Thyroid gland (tissue), 4 donors: ENCODE data around the gene STEAP3. TPM values are rescaled to one million over a fixed set of nuclear protein-coding genes. Genes with fewer than 3 reads are reported as not detected.

Experiments
- DNase-seq, 2 donors: peaks; one replicate each; pipeline ENCODE4 v3.0.0-alpha.2; 2019
- H3K27ac ChIP-seq, 3 donors: fragments of 200-600 bp; sonication (generic); 1 replicate in 2 of 3; 2 replicates in 1 of 3; pipeline ENCODE4 v1.5.1; 2016 to 2019; ENCODE audit warnings: mild to moderate bottlenecking in 1 of 3, moderate library complexity in 1 of 3
- H3K27me3 ChIP-seq: fragments of 200-600 bp; sonication (generic); one replicate; pipeline ENCODE4 v1.5.1; 2019
- H3K36me3 ChIP-seq, 2 donors: fragments of 200-600 bp; sonication (generic); one replicate each; pipeline ENCODE4 v1.5.1; 2016 to 2019
- H3K4me1 ChIP-seq, 2 donors: fragments of 200-600 bp; sonication (generic); one replicate each; pipeline ENCODE4 v1.5.1; 2017 to 2019
- H3K4me3 ChIP-seq, 3 donors: fragments of 200-600 bp; sonication (generic); replicated peaks in 1 of 3; 1 replicate in 2 of 3; 2 replicates in 1 of 3; pipeline ENCODE4 v1.5.1; 2016; ENCODE audit warnings: mild to moderate bottlenecking in 1 of 3
- H3K9me3 ChIP-seq: fragments of 200-600 bp; sonication (generic); one replicate; pipeline ENCODE4 v1.5.1; 2017
- CTCF ChIP-seq, 6 experiments: fragments of 200-600 bp in 3 of 6; fragments of 450-650 bp in 3 of 6; sonication (generic) in 3 of 6; IDR thresholded peaks; one replicate each; pipeline ENCODE4 v1.5.1; 2016 to 2019; ENCODE audit warnings: antibody characterized with exemption in 6 of 6, mild to moderate bottlenecking in 2 of 6, inconsistent platforms in 1 of 6, moderate library complexity in 1 of 6
- POLR2A ChIP-seq, 2 donors: fragments of 450-650 bp; IDR thresholded peaks; one replicate each; pipeline ENCODE4 v1.6.1; 2017; ENCODE audit warnings: antibody characterized with exemption in 2 of 2, mild to moderate bottlenecking in 2 of 2, moderate library complexity in 1 of 2
- WGBS, 2 donors: methylation state at CpG; one replicate each; pipeline ENCODE4 v1.1.5; 2017; 5-methylcytosine and 5-hydroxymethylcytosine counted together
- intact Hi-C: fragments of 100-400 bp; cut with DNase I; formaldehyde crosslinking; loops from one replicate; pipeline ENCODE4 v1.15.1; 2023
- total RNA-seq, 4 donors: library from RNA; depleted of rRNA; stranded (reverse); fragments of >200 nt; gene quantifications; one replicate each; pipeline ENCODE4 v1.2.3, GENCODE V29; 2016

Gene STEAP3
- total RNA-seq, 4 donors from 2014 or later, result 7.4 to 23.2 (median 12.0) TPM

- WGBS, 2 donors, result 65 to 77% methylated on average over 9 to 12 of the region's 12 CpGs
- intact Hi-C loops, result no loop called here
- H3K9me3 ChIP-seq, result no peaks in the 10 kb centered on the region
Measured at GRCh38 chr2:119249855-119250717, 26.5 kb downstream of the STEAP3 start.

DNA sequence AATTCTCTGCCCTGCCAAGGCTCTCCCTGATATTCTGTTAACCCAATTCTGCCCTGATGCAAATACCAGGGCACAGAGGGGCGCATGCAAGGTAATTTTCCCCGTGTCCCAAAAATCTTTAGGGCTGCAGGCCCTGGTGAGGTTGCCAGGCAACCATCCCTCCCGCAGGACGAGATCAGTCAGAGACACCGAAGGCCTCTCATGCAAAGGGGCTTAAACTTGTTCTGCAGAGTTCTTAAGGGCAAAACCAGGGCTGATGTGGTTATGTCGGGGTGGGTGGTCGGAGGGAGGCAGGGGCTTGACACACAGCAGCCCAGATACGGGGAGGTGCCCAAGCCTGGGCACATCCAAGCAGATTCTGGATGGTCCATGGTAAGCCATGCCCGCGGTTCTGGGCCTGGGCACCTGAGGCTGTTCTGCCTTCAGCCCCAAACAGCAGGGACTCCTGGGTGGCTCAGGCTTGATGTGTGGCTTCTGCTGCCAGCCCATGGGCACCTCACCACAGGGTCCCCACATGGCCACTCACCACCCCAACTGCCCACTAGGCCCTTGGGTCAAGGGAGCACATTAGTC, 27.2 kb downstream of the STEAP3 start:
- DNase-seq, result no peak
- Histone ChIP-seq H3K4me1 (peaks cover 0 to 7% of the 10 kb centered on the region in 2 donors), H3K36me3 (no peaks in the 10 kb centered on the region), H3K27me3 (no peaks in the 10 kb centered on the region), H3K9me3 (no peaks in the 10 kb centered on the region), H3K4me3 (no peak overlapping the region), H3K27ac (no peak overlapping the region)
- TF ChIP-seq POLR2A (IDR thresholded peaks at IDR 0.05), result no peak
- TF ChIP-seq CTCF (IDR thresholded peaks at IDR 0.05), result no peak
- WGBS, 2 donors, result 87% methylated on average over 10 of the region's 10 CpGs
- intact Hi-C loops, result no loop called here

More at GRCh38 chr2:119249855-119250717, 26.5 kb downstream of the STEAP3 start:
- Histone ChIP-seq H3K4me1 (peaks cover 0 to 7% of the 10 kb centered on the region in 2 donors), H3K27ac (no peak overlapping the region), H3K36me3 (no peaks in the 10 kb centered on the region), H3K4me3 (no peak overlapping the region), H3K27me3 (no peaks in the 10 kb centered on the region)
- no peak for TF ChIP-seq POLR2A (IDR thresholded peaks at IDR 0.05)
- no peak for TF ChIP-seq CTCF (IDR thresholded peaks at IDR 0.05)
- DNase-seq, result no peak

DNA sequence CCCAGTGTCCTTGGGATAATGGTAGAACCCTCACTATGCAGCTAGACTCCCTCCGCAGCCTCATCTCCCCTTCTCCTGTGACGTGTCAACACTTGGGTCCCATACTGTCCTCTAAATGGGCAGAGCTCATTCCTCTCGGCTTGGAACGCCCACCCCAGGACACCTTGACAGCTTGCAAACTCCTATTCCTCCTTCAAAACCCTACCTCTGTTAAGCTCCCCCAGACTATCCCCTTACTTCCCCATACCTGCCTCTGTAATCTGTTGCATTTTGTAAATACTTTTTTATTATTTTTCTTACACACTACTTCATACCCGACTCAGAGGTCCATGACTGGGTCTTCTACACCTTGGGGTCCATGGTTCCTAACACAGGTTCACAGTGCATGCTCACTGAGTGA, 28.0 kb downstream of the STEAP3 start:
- WGBS, 2 donors, result 93 to 97% methylated on average over 5 of the region's 5 CpGs
- Histone ChIP-seq H3K27me3 (no peaks in the 10 kb centered on the region), H3K4me1 (peaks cover 0 to 7% of the 10 kb centered on the region in 2 donors), H3K36me3 (no peaks in the 10 kb centered on the region), H3K9me3 (no peaks in the 10 kb centered on the region), H3K27ac (no peak overlapping the region), H3K4me3 (no peak overlapping the region)
- no peak for TF ChIP-seq POLR2A (IDR thresholded peaks at IDR 0.05)
- no peak for TF ChIP-seq CTCF (IDR thresholded peaks at IDR 0.05)
- intact Hi-C loops, result no loop called here
- no peak for DNase-seq

- no peaks in the 10 kb centered on the region for H3K36me3 ChIP-seq
- H3K27me3 ChIP-seq, result no peaks in the 10 kb centered on the region
- no peaks in the 10 kb centered on the region for H3K9me3 ChIP-seq
- TF ChIP-seq POLR2A (IDR thresholded peaks at IDR 0.05), result no peak
- TF ChIP-seq CTCF (IDR thresholded peaks at IDR 0.05), result no peak
- H3K4me3 ChIP-seq, result no peak overlapping the region
- H3K4me1 ChIP-seq, result peaks cover 0 to 7% of the 10 kb centered on the region in 2 donors
- WGBS, 2 donors, result 80 to 81% methylated on average over 12 of the region's 12 CpGs
- no peak overlapping the region for H3K27ac ChIP-seq
- DNase-seq, result no peak
- intact Hi-C loops, result no loop called here
Measured at GRCh38 chr2:119252186-119253113, 28.8 kb downstream of the STEAP3 start.
